ENCODE data around the gene CPSF3.

Gene CPSF3

GRCh38 chr2:9422321-9423099 is 944 bp upstream of the CPSF3 start:
- no peak for DNase-seq

GRCh38 chr2:9423922-9424272 is 443 bp downstream of the CPSF3 start:
- no peak for DNase-seq

GRCh38 chr2:9424447-9425164 is 1.2 kb downstream of the CPSF3 start:
- DNase-seq = no peak

- DNase-seq = no peak
Observed at GRCh38 chr2:9428965-9429577, 5.6 kb downstream of the CPSF3 start.

- DNase-seq = no peak
Observed at GRCh38 chr2:9430316-9431293, 7.2 kb downstream of the CPSF3 start.

- no peak for DNase-seq
Observed at GRCh38 chr2:9434489-9434888, 11.0 kb downstream of the CPSF3 start.

GRCh38 chr2:9439536-9439935 is 16.1 kb downstream of the CPSF3 start:
- DNase-seq = no peak

GRCh38 chr2:9440058-9440727 is 16.7 kb downstream of the CPSF3 start:
- DNase-seq = no peak

GRCh38 chr2:9441556-9441955 is 18.1 kb downstream of the CPSF3 start:
- no peak for DNase-seq

- DNase-seq = no peak
Observed at GRCh38 chr2:9443526-9443925, 20.1 kb downstream of the CPSF3 start.

- DNase-seq = no peak
Observed at GRCh38 chr2:9445089-9445488, 21.6 kb downstream of the CPSF3 start.

- DNase-seq = no peak
Observed at GRCh38 chr2:9451231-9451630, 27.8 kb downstream of the CPSF3 start.

GRCh38 chr2:9460441-9461017 is 37.1 kb downstream of the CPSF3 start:
- DNase-seq = no peak

- DNase-seq = no peak
Observed at GRCh38 chr2:9461079-9461478, 37.6 kb downstream of the CPSF3 start.

GRCh38 chr2:9462313-9462712 is 38.9 kb downstream of the CPSF3 start:
- no peak for DNase-seq

- DNase-seq = no peak
Observed at GRCh38 chr2:9462886-9463697, 39.6 kb downstream of the CPSF3 start.

GRCh38 chr2:9463698-9464034 is 40.2 kb downstream of the CPSF3 start:
- DNase-seq = no peak

GRCh38 chr2:9465170-9465569 is 41.7 kb downstream of the CPSF3 start:
- DNase-seq = no peak

- no peak for DNase-seq
Observed at GRCh38 chr2:9466147-9466683, 42.8 kb downstream of the CPSF3 start.

GRCh38 chr2:9467687-9468086 is 44.2 kb downstream of the CPSF3 start:
- no peak for DNase-seq

- no peak for DNase-seq
Observed at GRCh38 chr2:9471206-9471605, 47.8 kb downstream of the CPSF3 start.
